Calu3 (cell line): ENCODE data around the gene TENT4A. TPM values are rescaled to one million over a fixed set of nuclear protein-coding genes. Genes with fewer than 3 reads are reported as not detected.
A peak's percentile ranks its signal among the peaks of the same experiment; 100 is the strongest.

ENCODE experiments used
- BruUV-seq: library from RNA; stranded (reverse); fragments of 400-500 nt; replicated peaks from 2 replicates; lab custom pipeline; 2021; lab: Mats Ljungman, UMichigan
- CTCF ChIA-PET: fragments of 300-600 bp; sonication (Branson Sonifier 250); formaldehyde crosslinking; loops from one replicate; lab custom pipeline; 2022; ENCODE audit warnings: antibody characterized with exemption; lab: Charles Lee
- DNase-seq: peaks from one replicate; pipeline ENCODE4 v3.0.0; 2022
- H3K27ac Mint-ChIP-seq: one replicate; pipeline ENCODE4 v1.8.0; 2022; ENCODE audit warnings: mixed read lengths; ENCODE audit not compliant: unreplicated experiment
- H3K27me3 Mint-ChIP-seq: one replicate; pipeline ENCODE4 v1.8.0; 2022; ENCODE audit warnings: mixed read lengths; ENCODE audit not compliant: unreplicated experiment
- H3K36me3 Mint-ChIP-seq: one replicate; pipeline ENCODE4 v1.8.0; 2022; ENCODE audit warnings: mild to moderate bottlenecking, moderate library complexity, mixed read lengths; ENCODE audit not compliant: insufficient read depth, unreplicated experiment
- H3K4me1 Mint-ChIP-seq: one replicate; pipeline ENCODE4 v1.8.0; 2022; ENCODE audit warnings: mild to moderate bottlenecking, low read depth, mixed read lengths; ENCODE audit not compliant: unreplicated experiment
- H3K4me3 Mint-ChIP-seq: one replicate; pipeline ENCODE4 v1.8.0; 2022; ENCODE audit warnings: mild to moderate bottlenecking, low read depth, moderate library complexity, mixed read lengths; ENCODE audit not compliant: unreplicated experiment
- H3K9me3 Mint-ChIP-seq: one replicate; pipeline ENCODE4 v1.8.0; 2022; ENCODE audit warnings: low read depth, mixed read lengths; ENCODE audit not compliant: unreplicated experiment
- CTCF ChIP-seq: fragments of 200-600 bp; IDR thresholded peaks from one replicate; pipeline ENCODE4 v1.8.0; 2022; ENCODE audit warnings: antibody characterized with exemption; ENCODE audit not compliant: unreplicated experiment
- intact Hi-C: fragments of 100-400 bp; cut with micrococcal nuclease; formaldehyde crosslinking; loops from one replicate; pipeline ENCODE4 v1.10.0; 2022; ENCODE audit not compliant: unreplicated experiment
- total RNA-seq: library from RNA; stranded (reverse); gene quantifications from 2 replicates; pipeline ENCODE4 v1.2.3, GENCODE V29; 2022

Gene TENT4A
- total RNA-seq, 1 experiment from 2014 or later = 39.9 TPM

DNA sequence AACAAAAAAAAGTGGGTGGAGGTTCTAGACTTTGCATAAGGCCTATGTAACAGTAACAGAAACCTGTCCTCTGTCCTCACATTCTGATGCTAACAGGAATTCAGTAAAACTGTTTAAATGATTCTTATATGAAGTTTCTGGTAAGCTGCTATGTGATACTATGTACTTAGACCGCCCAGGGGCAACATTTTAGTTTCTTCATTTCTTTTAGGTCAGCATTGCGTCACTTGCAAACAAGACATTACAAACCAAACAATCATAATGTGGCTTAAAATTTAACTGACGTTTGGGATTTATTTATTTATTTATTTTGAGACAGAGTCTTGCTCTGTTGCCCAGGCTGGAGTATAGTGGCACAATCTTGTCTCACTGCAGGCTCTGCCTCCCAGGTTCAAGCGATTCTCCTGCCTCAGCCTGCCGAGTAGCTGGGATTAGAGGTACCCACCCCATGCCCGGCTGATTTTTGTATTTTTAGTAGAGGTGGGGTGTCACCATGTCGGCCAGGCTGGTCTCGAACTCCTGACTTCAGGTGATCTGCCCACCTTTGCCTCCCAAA is 44.3 kb downstream of the TENT4A start:
- Mint-ChIP-seq H3K9me3 (no peaks in the 10 kb centered on the region), H3K27me3 (no peaks in the 10 kb centered on the region), H3K4me3 (no peak overlapping the region), H3K36me3 (peaks cover 36% of the 10 kb centered on the region), H3K27ac (no peak overlapping the region), H3K4me1 (no peaks in the 10 kb centered on the region)
- DNase-seq = no peak
- CTCF ChIA-PET = no interaction called here
- intact Hi-C loops = no loop called here
- no TSS peak for BruUV-seq
- TF ChIP-seq CTCF = no peak

DNA sequence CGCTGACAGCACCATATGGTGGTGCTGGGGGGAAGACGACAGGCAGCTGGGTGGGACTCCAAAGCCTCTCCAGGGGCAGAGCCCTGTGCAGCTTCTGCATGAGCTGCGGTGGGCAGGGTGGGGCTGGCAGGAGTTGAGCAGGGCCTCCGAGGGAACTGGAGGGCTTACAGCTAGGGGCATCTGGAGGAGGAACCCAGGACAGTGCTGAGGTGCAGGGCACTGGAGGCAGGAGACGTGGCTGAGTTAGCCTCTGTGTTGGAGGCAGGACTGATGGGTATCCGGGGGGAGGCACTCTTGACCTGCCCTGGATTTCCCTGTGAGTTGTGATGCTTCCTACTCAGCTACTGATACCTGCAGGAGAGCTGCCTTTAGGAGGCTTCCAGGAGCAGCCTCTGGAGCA is 45.0 kb downstream of the TENT4A start:
- no peak overlapping the region for H3K4me3 Mint-ChIP-seq
- H3K36me3 Mint-ChIP-seq = peaks cover 36% of the 10 kb centered on the region
- H3K27ac Mint-ChIP-seq = no peak overlapping the region
- BruUV-seq = no TSS peak
- no peaks in the 10 kb centered on the region for H3K27me3 Mint-ChIP-seq
- intact Hi-C loops = no loop called here
- TF ChIP-seq CTCF = no peak
- no peak for DNase-seq
- CTCF ChIA-PET = no interaction called here
- H3K4me1 Mint-ChIP-seq = no peaks in the 10 kb centered on the region
- no peaks in the 10 kb centered on the region for H3K9me3 Mint-ChIP-seq

- H3K27ac Mint-ChIP-seq = no peak overlapping the region
- no TSS peak for BruUV-seq
- TF ChIP-seq CTCF = no peak
- no peak overlapping the region for H3K4me3 Mint-ChIP-seq
- H3K4me1 Mint-ChIP-seq = no peaks in the 10 kb centered on the region
- no peaks in the 10 kb centered on the region for H3K27me3 Mint-ChIP-seq
- H3K9me3 Mint-ChIP-seq = no peaks in the 10 kb centered on the region
- H3K36me3 Mint-ChIP-seq = peaks cover 31% of the 10 kb centered on the region
- CTCF ChIA-PET = no interaction called here
- no peak for DNase-seq
- intact Hi-C loops = no loop called here
Measured at GRCh38 chr5:6758706-6759105, 45.5 kb downstream of the TENT4A start.

DNA sequence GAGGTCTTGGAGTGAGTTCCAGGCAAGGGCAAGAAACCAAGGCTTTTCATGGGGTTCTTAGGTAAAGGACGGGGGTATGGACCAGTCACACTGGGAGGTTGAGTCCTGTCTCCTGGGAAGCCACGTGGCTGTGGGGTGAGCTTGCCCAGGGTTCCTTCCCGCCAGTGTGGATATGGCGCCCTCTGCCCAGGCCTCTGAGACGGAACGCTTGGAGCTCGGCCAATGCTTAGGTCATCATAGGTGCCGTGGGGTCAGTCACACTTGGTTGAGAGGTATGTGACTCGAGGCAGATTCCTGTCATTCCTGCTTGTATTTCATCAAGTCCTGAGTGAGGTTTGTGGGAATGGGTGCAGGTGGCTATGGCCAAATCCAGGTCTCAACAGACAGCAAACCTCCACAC is 46.2 kb downstream of the TENT4A start:
- intact Hi-C loops = no loop called here
- CTCF ChIA-PET = no interaction called here
- Mint-ChIP-seq H3K4me3 (no peak overlapping the region), H3K4me1 (no peaks in the 10 kb centered on the region), H3K27me3 (no peaks in the 10 kb centered on the region), H3K9me3 (no peaks in the 10 kb centered on the region), H3K27ac (no peak overlapping the region), H3K36me3 (peaks cover 24% of the 10 kb centered on the region)
- BruUV-seq = no TSS peak
- peak; percentile 11 for DNase-seq
- TF ChIP-seq CTCF = no peak
